Endothelial cell of umbilical vein (primary cell): ENCODE measurements around the gene DGKD. TPM values are rescaled to one million over a fixed set of nuclear protein-coding genes. Genes with fewer than 3 reads are reported as not detected.

Experiments
- BruUV-seq: library from RNA; stranded (reverse); fragments of 400-500 nt; replicated peaks from 2 replicates; lab custom pipeline; 2021; lab: Mats Ljungman, UMichigan
- CTCF ChIA-PET: fragments of 300-600, 350-600 bp; sonication (Branson Sonifier 250); formaldehyde crosslinking; loops from one replicate; lab custom pipeline; 2021; ENCODE audit warnings: antibody characterized with exemption, inconsistent platforms; lab: Charles Lee
- POLR2A ChIA-PET: fragments of 300-600, 350-600 bp; sonication (Branson Sonifier 250); formaldehyde crosslinking; loops from one replicate; lab custom pipeline; 2021; ENCODE audit warnings: antibody characterized with exemption, inconsistent platforms; lab: Charles Lee
- DNase-seq: peaks from one replicate; pipeline ENCODE4 v3.0.0-alpha.2; 2011; ENCODE audit warnings: low read depth, low spot score
- FAIRE-seq: peaks from 2 replicates; lab custom pipeline; 2011; peaks lifted over from hg19 to GRCh38; lab: Jason Lieb, UNC
- H2AFZ ChIP-seq: 2 replicates; pipeline ENCODE4 v1.6.0; 2012; ENCODE audit warnings: low read depth, low read length, control low read depth, inconsistent platforms
- H3K27ac ChIP-seq: 2 replicates; pipeline ENCODE4 v1.5.1; 2011; ENCODE audit warnings: low read depth, mild to moderate bottlenecking, control low read depth, low read length, moderate library complexity; ENCODE audit not compliant: insufficient read depth
- H3K27me3 ChIP-seq, 2 experiments: 2 replicates each; pipeline versions ENCODE4 v1.6.0 to v1.6.1; 2011; ENCODE audit warnings: low read length in 2 of 2, mixed read lengths in 1 of 2; ENCODE audit not compliant: control insufficient read depth in 2 of 2, insufficient read depth in 2 of 2
- H3K36me3 ChIP-seq, 2 experiments: 2 replicates in 1 of 2; 3 replicates in 1 of 2; pipeline ENCODE4 v1.5.1; 2011; ENCODE audit warnings: low read length in 2 of 2, mild to moderate bottlenecking in 1 of 2, moderate library complexity in 1 of 2; ENCODE audit not compliant: control insufficient read depth in 2 of 2, insufficient read depth in 2 of 2; ENCODE audit errors: extremely low read depth in 1 of 2
- H3K4me1 ChIP-seq: 3 replicates; pipeline ENCODE4 v1.5.1; 2011; ENCODE audit warnings: mild to moderate bottlenecking, low read length; ENCODE audit not compliant: control insufficient read depth, insufficient read depth; ENCODE audit errors: extremely low read depth
- H3K4me2 ChIP-seq: 2 replicates; pipeline ENCODE4 v1.6.1; 2011; ENCODE audit warnings: low read length, control low read depth, mixed read lengths; ENCODE audit not compliant: insufficient read depth
- H3K4me3 ChIP-seq, 3 experiments: fragments of 200-600 bp in 1 of 3; sonication (generic), shearing (Covaris generic) in 1 of 3; replicated peaks in 1 of 3; 2 replicates each; pipeline ENCODE4 v1.5.1; 2011 to 2016; ENCODE audit warnings: control low read depth in 3 of 3, low read length in 3 of 3, mild to moderate bottlenecking in 2 of 3, inconsistent platforms in 1 of 3, low read depth in 1 of 3, moderate library complexity in 1 of 3; ENCODE audit not compliant: insufficient read depth in 1 of 3
- H3K79me2 ChIP-seq: 2 replicates; pipeline ENCODE4 v1.6.0; 2012; ENCODE audit warnings: low read length, inconsistent platforms; ENCODE audit not compliant: control insufficient read depth, insufficient read depth
- H3K9ac ChIP-seq: replicated peaks from 2 replicates; pipeline ENCODE3; 2011; ENCODE audit warnings: low read length, control low read depth; ENCODE audit not compliant: insufficient read depth; ENCODE audit errors: extremely low read depth
- H3K9me1 ChIP-seq: replicated peaks from 3 replicates; pipeline ENCODE4 v1.6.0; 2011; ENCODE audit warnings: mild to moderate bottlenecking, low read length; ENCODE audit not compliant: control insufficient read depth, insufficient read depth; ENCODE audit errors: extremely low read depth
- H3K9me3 ChIP-seq: replicated peaks from 2 replicates; pipeline ENCODE4 v1.5.1; 2012; ENCODE audit warnings: low read length, inconsistent platforms; ENCODE audit not compliant: control insufficient read depth, insufficient read depth
- H4K20me1 ChIP-seq: replicated peaks from 2 replicates; pipeline ENCODE3; 2011; ENCODE audit warnings: mild to moderate bottlenecking, low read length; ENCODE audit not compliant: control insufficient read depth, insufficient read depth; ENCODE audit errors: extremely low read depth
- CTCF ChIP-seq, 2 donors: IDR thresholded peaks; 1 replicate in 1 of 2; 2 replicates in 1 of 2; pipeline ENCODE4 v1.5.1; 2011; ENCODE audit warnings: low read length in 2 of 2, mild to moderate bottlenecking in 2 of 2, moderate library complexity in 2 of 2, control low read depth in 1 of 2, inconsistent platforms in 1 of 2, low read depth in 1 of 2; ENCODE audit not compliant: insufficient read depth in 1 of 2; ENCODE audit errors: extremely low read depth in 1 of 2
- EZH2 ChIP-seq: IDR thresholded peaks from 2 replicates; pipeline ENCODE4 v1.6.1; 2012; ENCODE audit warnings: borderline replicate concordance, low read depth, mild to moderate bottlenecking, moderate library complexity, low read length, inconsistent platforms; ENCODE audit not compliant: severe bottlenecking
- FOS ChIP-seq: IDR thresholded peaks from 2 replicates; pipeline ENCODE4 v1.6.1; 2011; ENCODE audit warnings: mild to moderate bottlenecking, low read length, moderate library complexity, borderline replicate concordance; ENCODE audit not compliant: insufficient read depth
- GATA2 ChIP-seq: IDR thresholded peaks from 2 replicates; pipeline ENCODE4 v1.7.0; 2011; ENCODE audit warnings: low read depth, mild to moderate bottlenecking, moderate library complexity, mixed read lengths, low read length; ENCODE audit not compliant: insufficient read length, insufficient read depth
- JUN ChIP-seq: IDR thresholded peaks from 2 replicates; pipeline ENCODE4 v1.6.1; 2011; ENCODE audit warnings: borderline replicate concordance, low read depth; ENCODE audit not compliant: insufficient read length, insufficient read depth
- MAX ChIP-seq: IDR thresholded peaks from 2 replicates; pipeline ENCODE4 v1.6.1; 2011; ENCODE audit not compliant: insufficient read depth, insufficient read length
- MYC ChIP-seq: IDR thresholded peaks from one replicate; pipeline ENCODE4 v1.6.1; 2011; ENCODE audit warnings: mild to moderate bottlenecking, low read depth, low read length
- POLR2A ChIP-seq: IDR thresholded peaks from 2 replicates; pipeline ENCODE4 v1.6.1; 2012; ENCODE audit warnings: low read depth, mild to moderate bottlenecking, control low read depth, low read length
- POLR2AphosphoS5 ChIP-seq: IDR thresholded peaks from 2 replicates; pipeline ENCODE4 v1.6.1; 2012; ENCODE audit warnings: low read depth, mild to moderate bottlenecking, control low read depth, low read length, moderate library complexity; ENCODE audit not compliant: insufficient read depth
- dilution Hi-C: fragments of 300-500 bp; cut with MboI; formaldehyde crosslinking; loops from one replicate; pipeline ENCODE4 v1.15.0; 2019; ENCODE audit warnings: low sequenced_read_pairs; ENCODE audit not compliant: extremely low pct_ligation_motif_present
- intact Hi-C: fragments of 100-400 bp; cut with micrococcal nuclease; formaldehyde crosslinking; loops from one replicate; pipeline ENCODE4 v1.10.0; 2022
- polyA plus RNA-seq, 4 experiments: library from polyadenylated mRNA; depleted of rRNA in 3 of 4; stranded (reverse) in 3 of 4; unstranded in 1 of 4; fragments of >200 nt; gene quantifications; 2 replicates each; pipeline versions ENCODE4 v1.2.1 to v1.2.3, GENCODE V29; 2011 to 2012; ENCODE audit warnings: missing spikeins in 1 of 4
- total RNA-seq: library from RNA; stranded (reverse); gene quantifications from 2 replicates; pipeline ENCODE4 v1.2.3, GENCODE V29; 2021

DGKD gene
- total and polyA plus RNA-seq, 2 donors (not counting 3 experiments of a cell fraction or from before 2014, with no cell fraction given) = 10.8 to 36.6 TPM

DNA sequence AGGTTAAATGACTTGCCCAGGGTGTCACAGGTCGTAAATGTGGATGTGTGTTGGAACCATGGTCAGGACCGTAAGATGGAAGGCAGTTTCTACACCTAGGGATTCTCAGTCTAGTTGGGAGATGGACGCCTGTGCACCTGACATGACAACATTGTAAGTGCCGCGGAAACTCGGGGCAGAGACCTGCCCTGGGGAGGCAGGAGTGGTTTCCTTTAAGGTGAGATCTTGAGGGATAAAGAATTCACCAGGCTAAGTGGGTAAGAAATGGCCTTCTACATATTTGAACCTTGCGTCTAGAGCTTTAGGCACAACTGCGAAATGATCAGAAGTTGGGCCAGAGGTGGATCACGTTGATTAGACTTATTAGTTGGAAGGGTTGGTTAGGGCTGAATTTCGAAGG, 1.6 kb downstream of the DGKD start:
- dilution Hi-C loops (no loop called here), intact Hi-C loops (loop anchor here (1.0 to 10.0 kb wide), 2 partner anchors 87 to 499 kb away; partner anchors contain the start of gene HJURP)
- FAIRE-seq (no peak), DNase-seq (no peak)
- CTCF ChIA-PET = interaction anchor here (2.5 kb wide), 1 partner anchor 87 kb away, joined by 17 read pairs; no protein-coding TSS in a partner anchor
- Histone ChIP-seq H2AFZ (no peak overlapping the region), H3K9me1 (no peaks in the 10 kb centered on the region), H3K27me3 (no peaks in the 10 kb centered on the region), H3K4me3 (no peak overlapping the region), H3K36me3 (no peaks in the 10 kb centered on the region), H3K4me1 (peaks cover 18% of the 10 kb centered on the region), H3K27ac (no peak overlapping the region), H3K9ac (no peak overlapping the region), H4K20me1 (no peaks in the 10 kb centered on the region), H3K4me2 (no peak overlapping the region), H3K9me3 (no peaks in the 10 kb centered on the region), H3K79me2 (peaks cover 10% of the 10 kb centered on the region)
- POLR2A ChIA-PET = no interaction called here
- BruUV-seq = TSS peak; percentile 26
- TF ChIP-seq POLR2A (no peak), GATA2 (no peak), FOS (no peak), JUN (no peak), MAX (no peak), EZH2 (no peak), POLR2AphosphoS5 (no peak), CTCF (IDR thresholded peaks at IDR 0.05; ENCODE audit: extremely low read depth in 1 of 2, insufficient read depth in 1 of 2, low read depth in 1 of 2, low read length in 2 of 2) (no peak), MYC (no peak)
